ENCODE results near the gene TBC1D14. TPM values are rescaled to one million over a fixed set of nuclear protein-coding genes. Genes with fewer than 3 reads are reported as not detected.

TBC1D14 gene
- total and polyA plus RNA-seq, 10 donors = 13.7 to 114 (median 68.4) TPM

DNA sequence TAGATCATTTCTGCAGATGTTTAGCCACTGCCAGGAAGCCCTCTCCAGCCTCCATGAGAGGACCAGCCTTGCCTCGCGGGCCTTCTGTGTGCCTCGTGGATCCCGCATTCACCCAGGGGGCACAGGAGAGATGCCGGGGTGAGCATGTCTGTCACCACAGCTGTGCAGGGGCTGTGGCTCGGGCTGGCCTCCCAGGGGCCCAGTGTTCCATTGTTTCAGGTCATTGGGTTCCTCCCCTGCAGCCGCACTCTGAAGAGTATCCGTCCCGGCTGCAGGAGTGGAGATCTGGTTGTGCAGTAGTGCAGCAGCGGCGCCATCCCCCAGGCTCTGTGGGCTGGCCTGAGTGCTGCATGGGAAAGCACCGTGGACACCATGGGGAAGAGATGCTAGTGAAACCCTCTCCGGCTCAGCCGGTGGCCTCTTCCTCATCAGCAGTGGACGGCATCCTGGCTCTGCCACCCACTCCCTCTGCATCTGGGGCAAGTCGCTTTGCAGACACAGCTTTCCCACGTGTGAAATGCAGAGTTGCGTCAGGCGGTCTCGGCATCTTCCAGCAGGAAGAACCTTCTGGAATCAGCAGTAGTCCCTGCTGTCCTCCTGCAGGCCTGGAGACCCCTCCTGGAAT lies 29.1 kb downstream of the TBC1D14 start:
- Histone ChIP-seq H3K27ac (peak overlapping the region in 7 of 8 donors; percentile 1 to 94 (median 66)), H3K36me3 (peaks cover 0 to 9% (median 0%) of the 10 kb centered on the region in 6 donors), H3K9me3 (no peaks in the 10 kb centered on the region), H3K4me3 (peak overlapping the region in 2 of 8 donors; percentile 6 to 37), H3K27me3 (replicated peaks in 1 of 7) (no peaks in the 10 kb centered on the region), H3K4me1 (peaks cover 63 to 94% (median 73%) of the 10 kb centered on the region in 6 donors)
- TF ChIP-seq POLR2AphosphoS5 (IDR thresholded peaks at IDR 0.05) = peak in 1 of 3 donors; percentile 59
- TF ChIP-seq POLR2A (IDR thresholded peaks at IDR 0.05) = no peak
- TF ChIP-seq, protein P1, sequence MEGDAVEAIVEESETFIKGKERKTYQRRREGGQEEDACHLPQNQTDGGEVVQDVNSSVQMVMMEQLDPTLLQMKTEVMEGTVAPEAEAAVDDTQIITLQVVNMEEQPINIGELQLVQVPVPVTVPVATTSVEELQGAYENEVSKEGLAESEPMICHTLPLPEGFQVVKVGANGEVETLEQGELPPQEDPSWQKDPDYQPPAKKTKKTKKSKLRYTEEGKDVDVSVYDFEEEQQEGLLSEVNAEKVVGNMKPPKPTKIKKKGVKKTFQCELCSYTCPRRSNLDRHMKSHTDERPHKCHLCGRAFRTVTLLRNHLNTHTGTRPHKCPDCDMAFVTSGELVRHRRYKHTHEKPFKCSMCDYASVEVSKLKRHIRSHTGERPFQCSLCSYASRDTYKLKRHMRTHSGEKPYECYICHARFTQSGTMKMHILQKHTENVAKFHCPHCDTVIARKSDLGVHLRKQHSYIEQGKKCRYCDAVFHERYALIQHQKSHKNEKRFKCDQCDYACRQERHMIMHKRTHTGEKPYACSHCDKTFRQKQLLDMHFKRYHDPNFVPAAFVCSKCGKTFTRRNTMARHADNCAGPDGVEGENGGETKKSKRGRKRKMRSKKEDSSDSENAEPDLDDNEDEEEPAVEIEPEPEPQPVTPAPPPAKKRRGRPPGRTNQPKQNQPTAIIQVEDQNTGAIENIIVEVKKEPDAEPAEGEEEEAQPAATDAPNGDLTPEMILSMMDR (IDR thresholded peaks at IDR 0.05 in 8 of 11, conservative IDR thresholded peaks at IDR 0.05 in 3 of 11) = no peak
- WGBS, 5 donors = 41 to 60% (median 49%) methylated on average over 8 to 20 of the region's 20 CpGs
- intact Hi-C loops (cut with DNase I; ENCODE audit: low total_unique reads) = no loop called here
- DNase-seq = no peak

DNA sequence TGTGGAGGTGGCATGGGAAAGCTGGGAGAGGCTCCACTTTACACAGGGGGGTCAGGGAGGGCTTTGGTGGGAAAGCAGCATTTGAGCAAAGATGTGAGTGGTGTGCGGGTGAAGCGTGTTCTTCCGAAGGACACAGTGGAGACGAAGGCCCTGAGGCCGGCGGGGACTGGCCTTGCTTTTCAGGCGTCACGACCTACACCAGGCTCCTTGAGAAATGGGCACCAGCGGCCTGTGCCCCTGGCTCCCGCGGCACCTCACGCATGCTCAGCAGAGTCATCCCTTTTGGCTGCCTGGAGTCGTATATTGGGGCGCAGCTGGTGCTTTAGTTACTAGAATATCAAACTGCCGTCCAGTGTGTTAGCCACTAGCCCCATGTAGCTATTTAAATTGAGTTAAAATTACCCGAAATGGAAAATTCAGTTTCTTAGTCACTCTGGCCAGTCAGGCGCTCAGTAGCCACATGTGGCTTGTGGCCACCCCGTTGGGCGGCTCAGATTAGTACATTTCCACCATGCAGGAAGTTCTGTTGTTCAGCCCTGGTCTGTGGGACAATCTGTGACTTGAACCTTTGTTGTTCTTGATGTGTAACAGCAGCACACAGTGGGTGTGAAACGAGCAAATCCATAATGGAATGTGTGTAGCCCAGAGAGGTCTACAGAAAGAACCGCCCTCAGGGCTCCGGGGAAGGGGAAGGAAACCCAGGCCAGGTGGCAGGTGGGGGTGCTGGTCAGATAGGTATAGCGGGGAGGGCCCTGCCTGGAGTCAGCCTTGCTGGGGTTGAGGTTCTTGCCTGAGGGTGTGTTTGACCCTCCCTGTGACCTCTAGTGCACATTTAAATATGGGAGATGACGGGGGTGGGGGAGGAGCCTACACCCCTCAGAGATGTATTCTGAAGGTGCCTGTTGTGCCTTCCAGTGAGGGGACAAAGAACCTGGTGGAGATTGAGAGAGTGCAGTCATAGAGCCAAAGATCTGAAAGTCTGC lies 30.4 kb downstream of the TBC1D14 start:
- DNase-seq = no peak
- peak overlapping the region in 1 of 8 donors; percentile 1 for H3K4me3 ChIP-seq
- WGBS, 5 donors = 46 to 71% (median 63%) methylated on average over 24 of the region's 24 CpGs
- H3K9me3 ChIP-seq = no peaks in the 10 kb centered on the region
- peak overlapping the region; percentile 29 to 94 (median 82) for H3K27ac ChIP-seq
- H3K27me3 ChIP-seq (replicated peaks in 1 of 7) = no peaks in the 10 kb centered on the region
- peaks cover 68 to 100% (median 86%) of the 10 kb centered on the region in 6 donors for H3K4me1 ChIP-seq
- peaks cover 0 to 11% (median 0%) of the 10 kb centered on the region in 6 donors for H3K36me3 ChIP-seq
- intact Hi-C loops (cut with DNase I; ENCODE audit: low total_unique reads) = no loop called here
- TF ChIP-seq POLR2AphosphoS5 (IDR thresholded peaks at IDR 0.05) = peak in 2 of 3 donors; percentile 31 to 55
- no peak for TF ChIP-seq POLR2A (IDR thresholded peaks at IDR 0.05)

DNA sequence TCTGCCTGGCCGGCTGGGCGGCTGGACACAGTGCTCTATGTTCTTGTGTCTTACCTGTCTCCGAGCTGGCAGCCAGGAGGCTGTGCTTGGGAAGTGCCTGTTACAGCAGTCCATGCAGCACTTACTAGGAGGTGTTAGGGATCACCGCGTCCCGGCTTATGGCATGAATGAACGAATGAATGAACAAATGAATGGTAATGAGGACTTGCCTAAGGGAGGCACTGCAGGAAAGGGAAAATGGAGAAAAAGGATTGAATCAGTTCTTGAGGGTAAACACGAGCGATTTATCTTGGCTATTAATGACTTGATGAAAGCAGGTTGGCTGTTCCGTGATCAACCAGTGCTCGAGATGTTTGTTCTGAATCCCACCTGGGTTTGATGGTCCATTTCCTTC lies 31.1 kb downstream of the TBC1D14 start:
- H3K27me3 ChIP-seq (replicated peaks in 1 of 7) = no peaks in the 10 kb centered on the region
- TF ChIP-seq, protein P1 (IDR thresholded peaks at IDR 0.05 in 8 of 11, conservative IDR thresholded peaks at IDR 0.05 in 3 of 11) = no peak
- TF ChIP-seq POLR2A (IDR thresholded peaks at IDR 0.05) = no peak
- TF ChIP-seq POLR2AphosphoS5 (IDR thresholded peaks at IDR 0.05) = no peak
- intact Hi-C loops (cut with DNase I; ENCODE audit: low total_unique reads) = no loop called here
- DNase-seq = peak; percentile 1
- peaks cover 0 to 15% (median 0%) of the 10 kb centered on the region in 6 donors for H3K36me3 ChIP-seq
- H3K4me3 ChIP-seq = peak overlapping the region in 1 of 8 donors; percentile 1
- H3K27ac ChIP-seq = peak overlapping the region; percentile 29 to 94 (median 83)
- WGBS, 5 donors = 91 to 96% (median 94%) methylated on average over 11 of the region's 11 CpGs
- peaks cover 68 to 97% (median 86%) of the 10 kb centered on the region in 6 donors for H3K4me1 ChIP-seq
- no peaks in the 10 kb centered on the region for H3K9me3 ChIP-seq

DNA sequence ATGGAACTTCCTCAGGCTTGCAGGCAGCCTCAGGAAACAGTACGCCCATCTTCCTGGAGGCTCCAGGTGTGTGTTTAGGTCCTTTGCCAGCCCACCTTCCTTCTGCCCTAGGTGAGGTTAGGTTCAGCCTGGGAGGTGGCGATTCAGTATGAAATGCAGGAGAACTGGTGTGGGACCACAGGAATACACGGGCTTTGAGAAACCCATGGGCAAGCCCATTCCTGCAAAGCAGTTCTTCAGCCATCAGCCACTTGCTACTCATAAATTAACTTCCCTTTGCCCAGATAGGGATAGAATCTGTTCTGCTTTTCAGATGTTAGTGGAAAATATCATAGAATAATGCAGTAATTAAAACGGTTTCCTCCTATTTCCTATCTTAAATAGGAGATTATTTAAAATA lies 32.2 kb downstream of the TBC1D14 start:
- Histone ChIP-seq H3K9me3 (no peaks in the 10 kb centered on the region), H3K4me1 (peaks cover 62 to 87% (median 85%) of the 10 kb centered on the region in 6 donors), H3K27ac (peak overlapping the region; percentile 71 to 94 (median 83)), H3K36me3 (peaks cover 0 to 15% (median 0%) of the 10 kb centered on the region in 6 donors), H3K27me3 (replicated peaks in 1 of 7) (no peaks in the 10 kb centered on the region), H3K4me3 (peak overlapping the region in 2 of 8 donors; percentile 2 to 48)
- peak; percentile 63 for DNase-seq
- intact Hi-C loops (cut with DNase I; ENCODE audit: low total_unique reads) = no loop called here
- TF ChIP-seq, protein P1 (IDR thresholded peaks at IDR 0.05 in 8 of 11, conservative IDR thresholded peaks at IDR 0.05 in 3 of 11) = no peak
- TF ChIP-seq POLR2AphosphoS5 (IDR thresholded peaks at IDR 0.05) (no peak), POLR2A (IDR thresholded peaks at IDR 0.05) (no peak)
- WGBS, 5 donors = 19 to 40% (median 26%) methylated on average over 4 of the region's 4 CpGs

All from spleen (tissue), 11 donors.